Activated CD8-positive, alpha-beta memory T cell treated with anti-CD3 and anti-CD28 coated beads for 24 hours (primary cell): ENCODE measurements around the gene B3GNT7.
"Not testable (repeated sequence)": the region's sequence is repeated elsewhere in the genome, so short reads cannot be mapped to it uniquely, and the experiment has no call there.

Experiments used
- DNase-seq: peaks from one replicate; pipeline ENCODE4 v3.0.0-alpha.2; 2020

The B3GNT7 gene

DNA sequence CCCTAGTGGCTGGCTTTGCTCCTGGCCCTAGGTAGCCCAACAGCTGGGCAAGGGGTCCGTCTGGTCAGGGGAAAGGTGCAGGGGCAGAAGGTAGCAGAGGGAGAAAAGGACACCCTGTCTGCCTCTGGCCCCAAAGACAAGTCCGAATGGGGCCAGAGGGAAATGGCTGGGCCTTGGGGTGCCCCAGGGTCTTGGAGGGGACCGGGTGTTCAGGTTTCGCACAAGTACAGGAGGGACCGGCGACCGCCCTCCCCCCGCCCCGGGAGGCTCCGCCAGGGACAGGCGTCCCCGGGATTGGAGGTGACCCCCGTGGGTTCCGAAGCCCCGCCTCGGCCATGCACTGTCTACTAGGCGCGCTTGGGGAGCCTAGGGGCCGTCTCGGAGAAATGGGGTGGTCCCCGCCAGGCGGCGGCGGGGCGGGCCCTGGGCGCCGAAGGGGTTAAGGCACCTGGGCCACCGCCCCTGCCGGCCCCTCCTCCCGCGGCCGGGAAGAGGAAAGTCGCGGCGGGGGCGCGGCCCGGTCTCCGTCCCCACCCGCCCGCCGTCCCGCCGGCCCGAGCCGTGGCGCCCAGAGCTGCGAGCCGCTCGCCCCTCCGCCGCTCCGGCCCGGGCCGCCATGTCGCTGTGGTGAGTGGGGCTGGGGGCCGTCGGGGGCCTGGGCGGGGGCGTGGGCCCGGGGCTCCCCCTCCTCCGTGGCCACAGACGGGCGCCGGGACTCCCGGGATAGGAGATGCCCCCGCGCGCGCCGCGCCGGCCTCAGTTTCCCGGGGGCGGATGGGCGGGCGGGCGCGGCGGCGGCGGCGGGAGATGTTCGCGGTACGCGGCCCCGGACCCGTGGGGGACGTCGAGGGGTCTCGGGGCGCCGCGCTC lies at the start of gene B3GNT7:
Gene B3GNT7 (plus strand): TSS at position 523 of the 870 bp plus-strand sequence. CDS start 94 bp downstream, at position 617.
- no peak for DNase-seq

DNA sequence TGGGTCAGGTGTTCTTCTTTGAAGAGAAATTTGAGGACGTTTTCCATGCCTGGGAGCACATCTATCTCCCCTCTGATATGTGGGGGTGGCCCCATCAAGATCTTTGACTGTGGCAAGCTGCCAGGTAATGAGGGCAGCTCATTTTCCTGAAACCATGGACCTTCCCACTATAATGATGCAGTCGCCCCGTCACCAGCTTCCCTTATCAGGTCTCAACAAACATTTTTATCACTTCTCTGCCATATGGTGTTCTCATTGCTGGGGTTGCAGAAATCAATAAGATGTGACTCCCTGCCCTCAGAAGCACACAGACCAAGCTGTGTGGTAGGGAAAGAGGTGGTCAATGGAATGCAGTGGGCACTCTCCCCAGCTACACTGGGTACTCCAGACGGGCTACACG lies 48.4 kb upstream of the B3GNT7 start:
- no peak for DNase-seq

- DNase-seq: no peak
Measured at GRCh38 chr2:231347638-231348037, 47.9 kb upstream of the B3GNT7 start.

GRCh38 chr2:231348173-231348572 lies 47.3 kb upstream of the B3GNT7 start:
- no peak for DNase-seq

GRCh38 chr2:231348704-231349373 lies 46.7 kb upstream of the B3GNT7 start:
- no peak for DNase-seq

DNA sequence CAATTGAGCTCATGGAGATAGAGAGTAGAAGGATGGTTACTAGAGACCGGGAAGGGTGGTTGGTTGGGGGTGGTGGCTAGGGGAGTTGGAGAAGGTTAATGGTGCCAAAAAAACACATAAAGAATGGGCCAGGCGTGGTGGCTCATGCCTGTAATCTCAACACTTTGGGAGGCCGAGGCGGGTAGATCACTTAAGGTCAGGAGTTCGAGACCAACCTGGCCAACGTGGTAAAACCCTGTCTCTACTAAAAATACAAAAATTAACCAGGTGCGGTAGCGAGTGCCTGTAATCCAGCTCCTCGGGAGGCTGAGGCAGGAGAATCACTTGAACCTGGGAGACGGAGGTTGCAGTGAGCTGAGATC lies 46.2 kb upstream of the B3GNT7 start:
- not testable (repeated sequence) for DNase-seq

DNA sequence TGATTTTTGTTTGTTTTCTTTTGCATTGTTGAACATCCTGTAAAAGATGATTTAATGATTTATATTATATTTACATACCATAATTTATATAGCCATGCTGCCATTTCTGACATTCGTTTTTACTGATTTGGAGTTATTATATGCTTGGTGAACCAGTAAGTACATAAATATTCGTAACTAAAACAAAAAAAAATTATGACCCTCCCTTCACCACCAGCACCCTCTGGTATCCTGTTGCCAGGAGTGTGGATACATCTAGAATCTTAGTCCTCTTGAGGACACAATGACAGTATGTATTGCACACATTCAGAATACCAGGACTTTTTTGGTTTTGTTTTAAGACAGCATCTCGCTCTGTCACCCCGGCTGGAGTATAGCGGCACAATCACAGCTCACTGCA lies 43.9 kb upstream of the B3GNT7 start:
- no peak for DNase-seq

GRCh38 chr2:231353469-231353868 lies 42.0 kb upstream of the B3GNT7 start:
- no peak for DNase-seq

- DNase-seq: no peak
Measured at GRCh38 chr2:231355508-231356465, 39.7 kb upstream of the B3GNT7 start.

DNA sequence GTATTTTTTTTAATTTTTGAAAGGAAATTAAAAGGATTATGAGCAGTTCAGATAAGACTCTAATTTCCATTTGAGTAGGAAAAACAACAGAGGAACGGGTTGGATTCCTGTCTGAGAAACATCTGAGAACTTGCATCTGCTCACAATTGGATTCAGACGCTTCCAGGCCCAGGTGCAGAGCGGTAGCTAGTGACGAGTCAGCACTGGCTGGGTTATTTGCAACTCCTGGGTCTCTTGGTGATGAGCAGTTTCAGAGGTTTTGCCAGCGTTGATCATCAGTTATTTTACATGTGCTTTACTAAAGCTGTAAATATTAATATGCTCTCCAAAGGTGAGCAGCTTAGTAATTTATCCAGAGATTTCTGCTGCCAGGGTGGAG lies 39.1 kb upstream of the B3GNT7 start:
- DNase-seq: no peak

DNA sequence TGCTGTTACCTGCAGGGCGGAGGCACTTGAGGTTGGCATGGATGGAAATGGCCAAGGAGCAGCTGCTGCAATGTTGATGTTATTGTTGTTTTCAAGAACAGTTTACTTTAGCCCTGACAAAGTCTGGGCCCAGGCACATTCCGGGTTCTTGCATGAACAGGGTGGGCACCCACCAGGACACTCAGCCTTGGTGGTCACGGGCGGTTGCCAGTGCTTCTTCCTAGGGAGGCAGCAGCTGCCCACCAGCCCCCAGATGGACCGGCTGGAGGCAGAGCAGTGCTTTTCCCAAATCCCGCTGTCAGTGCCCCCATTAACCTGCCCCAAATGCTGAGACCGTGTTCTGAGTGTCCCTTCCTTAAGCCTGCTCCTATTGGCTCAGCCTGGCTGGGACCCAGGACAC lies 38.5 kb upstream of the B3GNT7 start:
- no peak for DNase-seq

GRCh38 chr2:231357931-231358330 lies 37.6 kb upstream of the B3GNT7 start:
- no peak for DNase-seq

GRCh38 chr2:231359441-231359840 lies 36.1 kb upstream of the B3GNT7 start:
- DNase-seq: no peak

GRCh38 chr2:231359948-231360347 lies 35.6 kb upstream of the B3GNT7 start:
- DNase-seq: no peak

GRCh38 chr2:231360401-231360800 lies 35.1 kb upstream of the B3GNT7 start:
- no peak for DNase-seq

DNA sequence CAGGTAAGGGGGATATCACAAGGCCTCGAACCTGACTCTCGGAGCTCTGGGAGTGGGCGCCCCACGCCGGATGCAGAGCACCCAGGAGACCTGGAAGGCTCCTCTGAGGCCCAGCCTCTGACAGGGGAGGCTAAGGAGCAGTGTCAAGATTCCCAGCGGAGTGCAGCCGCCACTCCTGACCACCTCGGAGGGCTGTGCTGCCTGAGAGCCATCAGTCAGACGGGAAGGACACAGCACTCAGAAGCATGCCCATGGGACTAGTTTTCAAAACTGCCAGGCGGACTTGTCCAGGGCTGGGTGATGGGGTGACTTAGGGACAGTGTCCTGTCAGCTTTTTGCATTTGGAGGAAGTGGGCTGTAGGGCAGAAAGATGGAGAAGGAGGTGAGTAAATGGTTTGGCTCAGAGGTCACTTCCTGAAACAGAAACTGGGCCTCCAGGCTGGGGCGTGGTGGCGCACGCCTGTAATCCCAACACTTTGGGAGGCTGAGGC lies 34.6 kb upstream of the B3GNT7 start:
- no peak for DNase-seq

DNA sequence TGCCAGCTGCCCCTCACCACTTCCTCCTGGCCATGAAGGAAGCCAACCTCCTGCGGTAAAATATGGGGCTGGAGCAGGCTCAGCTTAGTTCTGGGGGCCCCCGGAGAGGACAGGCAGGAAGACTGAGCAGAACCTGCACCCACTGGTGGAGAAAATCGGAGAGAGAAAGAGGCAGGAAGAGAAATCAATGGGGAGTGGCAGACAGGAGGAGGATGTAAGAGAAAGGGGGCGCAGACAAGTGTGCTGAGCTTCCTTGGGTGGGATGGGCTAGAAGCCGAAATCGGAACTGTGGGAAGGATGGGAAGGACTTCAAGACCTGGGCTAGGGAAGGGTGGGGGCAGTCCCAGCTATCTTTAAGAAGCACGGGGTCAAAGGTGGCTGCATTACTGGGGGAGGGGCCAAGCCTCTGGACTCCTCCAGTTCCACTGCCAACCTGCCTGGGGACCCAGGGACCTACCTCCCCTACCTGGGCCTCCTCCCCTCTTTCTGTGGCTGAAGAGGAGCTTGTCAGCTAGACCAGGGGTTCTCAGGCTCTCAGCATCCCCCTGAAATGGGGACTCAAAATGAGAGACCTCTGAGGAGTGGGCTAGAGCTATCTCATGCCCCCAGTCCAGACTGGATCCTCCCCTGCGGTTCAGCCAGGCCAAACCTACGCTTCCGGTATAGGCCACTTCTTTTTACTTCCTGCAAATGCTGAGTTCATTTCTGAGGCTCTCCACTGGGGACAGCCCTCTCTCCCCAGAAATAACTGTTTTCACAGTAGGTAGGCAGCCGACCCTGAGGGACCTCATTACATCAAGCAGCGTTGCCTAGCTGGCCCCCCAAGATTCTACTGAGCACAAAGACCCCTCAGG lies 33.6 kb upstream of the B3GNT7 start:
- DNase-seq: no peak

DNA sequence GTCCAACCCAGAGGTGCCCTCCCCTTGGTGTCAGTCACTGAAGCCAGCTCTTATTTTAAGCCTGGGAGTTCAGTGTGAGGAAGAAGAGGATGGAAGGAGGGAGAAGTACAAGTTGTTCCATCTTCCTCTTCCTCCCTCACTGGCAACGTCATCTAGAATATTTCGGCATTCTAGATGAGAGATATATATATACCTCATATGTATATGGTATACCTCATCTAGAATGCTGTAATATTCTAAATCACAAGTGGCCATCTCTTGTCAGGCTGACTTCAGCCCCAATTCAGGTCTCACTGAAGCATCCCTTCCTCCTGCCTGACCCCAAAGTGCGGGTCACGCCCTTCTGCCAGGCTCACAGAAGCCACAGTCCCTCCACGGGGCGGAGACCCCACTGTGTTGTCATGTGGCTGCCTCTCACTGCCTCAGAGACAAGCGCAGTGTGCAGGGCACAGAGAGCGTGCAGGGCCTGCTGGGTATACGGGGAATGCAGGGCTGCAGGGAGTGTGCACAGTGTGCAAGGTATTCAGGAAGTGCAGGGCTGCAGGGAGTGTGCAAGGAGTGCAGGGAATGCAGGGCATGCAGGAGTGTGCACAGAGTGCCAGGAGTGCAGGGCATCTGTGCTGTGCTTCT lies 32.8 kb upstream of the B3GNT7 start:
- DNase-seq: no peak

GRCh38 chr2:231364061-231364460 lies 31.4 kb upstream of the B3GNT7 start:
- no peak for DNase-seq

DNA sequence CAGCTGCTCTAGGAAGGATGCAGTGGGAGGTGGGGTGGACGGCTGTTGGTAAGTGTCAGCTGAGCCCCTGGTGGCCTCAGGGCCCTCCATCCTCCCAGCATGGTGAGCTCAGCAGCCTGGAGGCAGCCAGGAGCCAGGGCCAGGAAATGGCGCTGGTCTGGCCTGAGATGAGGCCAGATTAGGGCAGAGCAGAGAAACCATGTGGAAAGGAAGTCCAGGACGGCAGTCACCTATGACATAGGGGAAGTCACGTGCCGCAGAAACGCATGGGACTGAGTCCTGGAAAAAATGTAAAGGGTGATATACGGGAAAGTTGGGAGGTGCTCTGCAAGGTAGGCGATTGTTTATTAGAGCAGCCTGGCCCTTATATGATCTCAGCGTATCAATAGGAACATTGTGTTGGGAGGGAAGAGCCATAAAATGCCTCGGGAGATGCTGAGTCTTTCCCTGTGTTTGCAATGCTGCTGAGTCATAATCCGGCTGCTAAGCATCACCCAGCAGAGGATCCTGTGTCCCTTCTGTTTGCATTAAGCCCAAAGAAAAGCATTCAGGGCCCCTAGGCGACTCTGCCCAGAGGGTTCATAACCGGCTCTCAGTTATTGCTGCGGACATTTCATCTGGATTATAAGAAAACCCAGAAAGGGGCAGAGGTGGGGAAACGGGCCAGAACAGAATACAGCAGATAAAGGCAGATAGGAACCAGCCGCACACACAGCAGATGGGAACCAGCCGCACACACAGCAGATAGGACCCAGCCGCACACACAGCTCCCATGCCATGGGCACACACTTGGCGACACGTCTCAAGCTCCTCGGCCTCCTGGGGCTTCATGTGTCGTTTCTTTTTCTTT lies 30.3 kb upstream of the B3GNT7 start:
- no peak for DNase-seq

DNA sequence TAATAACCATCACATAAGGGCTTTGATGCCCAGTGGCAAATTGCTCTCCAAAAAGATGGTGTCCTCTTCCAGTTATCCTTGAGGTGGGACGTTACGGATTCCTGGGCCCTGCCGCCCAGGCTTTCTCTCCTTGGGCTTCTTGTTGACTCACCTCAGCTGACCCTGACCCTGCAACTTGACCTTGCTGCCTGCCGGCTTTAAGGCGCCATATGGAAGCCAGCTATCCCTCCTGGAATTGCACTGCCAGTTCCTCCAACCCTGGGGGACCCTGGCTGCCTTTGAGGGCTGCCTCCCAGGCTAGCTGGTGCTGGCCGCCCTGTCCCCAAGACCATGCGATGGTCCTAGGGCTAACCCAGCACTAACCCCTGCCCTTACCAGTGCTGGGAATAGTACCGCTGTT lies 28.3 kb upstream of the B3GNT7 start:
- no peak for DNase-seq
